Activated CD4-positive, CD25-positive, alpha-beta regulatory T cell (primary cell): ENCODE measurements around the gene NKD1.

Source experiments
- DNase-seq, 4 experiments: peaks; one replicate each; lab custom pipeline; 2025; lab: John Stamatoyannopoulos, UW

The NKD1 gene

GRCh38 chr16:50630394-50631020, 82.3 kb downstream of the NKD1 start:
- no peak for DNase-seq

DNA sequence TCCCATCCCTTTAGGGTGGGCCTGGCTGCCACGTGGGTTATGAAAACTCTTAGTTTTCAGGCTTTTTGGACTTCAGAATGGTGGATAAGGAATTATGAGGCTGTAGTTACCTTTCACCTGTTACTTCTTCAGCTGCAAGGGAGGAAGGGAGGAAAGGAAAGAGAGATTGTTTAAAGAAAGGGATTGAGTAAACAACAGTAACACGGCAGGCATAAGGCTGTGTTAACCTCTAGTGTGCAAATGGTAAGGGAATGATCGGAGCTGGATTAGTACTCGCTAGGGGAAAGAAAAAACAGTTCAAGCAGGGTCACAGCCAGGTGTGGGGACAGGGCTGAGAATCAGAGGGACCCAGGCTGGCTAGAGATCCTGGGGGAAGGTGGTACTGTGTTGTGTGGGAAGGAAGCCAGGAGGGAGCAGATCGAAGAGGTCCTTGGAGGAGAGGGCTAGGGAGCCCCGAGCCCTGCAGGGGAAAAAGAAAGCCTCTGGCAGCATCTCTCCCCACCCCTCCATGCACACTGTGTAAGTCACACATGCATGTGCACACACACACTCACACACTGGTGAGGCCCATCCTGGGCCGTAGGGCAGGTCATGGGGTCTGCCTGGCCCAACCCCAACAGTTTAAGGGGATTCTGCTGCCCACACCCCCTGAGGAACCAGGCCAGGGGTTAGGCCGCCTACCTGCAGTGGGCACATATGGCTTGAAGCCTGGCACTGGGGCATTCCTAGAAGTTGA, 83.2 kb downstream of the NKD1 start:
- DNase-seq: no peak

GRCh38 chr16:50631985-50632576, 83.9 kb downstream of the NKD1 start:
- DNase-seq: no peak

- no peak for DNase-seq
These were observed 85.0 kb downstream of the NKD1 start for GRCh38 chr16:50632927-50633800.

DNA sequence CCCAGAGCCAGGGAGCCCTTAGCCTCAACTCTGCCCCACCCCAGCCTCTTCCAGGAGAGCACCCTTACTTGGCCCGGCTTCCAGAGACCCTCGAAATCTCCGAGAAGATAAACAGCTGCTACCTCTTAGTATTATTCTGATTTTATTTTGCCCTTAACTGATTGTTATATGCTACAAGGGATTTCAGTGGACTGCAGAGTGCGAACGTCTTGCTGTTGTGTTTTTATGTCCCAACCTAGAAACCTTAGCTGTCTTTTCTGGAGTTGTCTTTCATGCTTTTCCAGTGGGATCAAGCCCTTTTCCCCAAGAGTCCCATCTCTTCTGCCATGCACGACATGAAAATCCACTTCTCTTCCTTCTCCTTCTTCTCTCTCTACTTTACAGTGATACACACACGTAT, 85.9 kb downstream of the NKD1 start:
- no peak for DNase-seq

GRCh38 chr16:50634947-50635346, 86.8 kb downstream of the NKD1 start:
- no peak for DNase-seq

DNA sequence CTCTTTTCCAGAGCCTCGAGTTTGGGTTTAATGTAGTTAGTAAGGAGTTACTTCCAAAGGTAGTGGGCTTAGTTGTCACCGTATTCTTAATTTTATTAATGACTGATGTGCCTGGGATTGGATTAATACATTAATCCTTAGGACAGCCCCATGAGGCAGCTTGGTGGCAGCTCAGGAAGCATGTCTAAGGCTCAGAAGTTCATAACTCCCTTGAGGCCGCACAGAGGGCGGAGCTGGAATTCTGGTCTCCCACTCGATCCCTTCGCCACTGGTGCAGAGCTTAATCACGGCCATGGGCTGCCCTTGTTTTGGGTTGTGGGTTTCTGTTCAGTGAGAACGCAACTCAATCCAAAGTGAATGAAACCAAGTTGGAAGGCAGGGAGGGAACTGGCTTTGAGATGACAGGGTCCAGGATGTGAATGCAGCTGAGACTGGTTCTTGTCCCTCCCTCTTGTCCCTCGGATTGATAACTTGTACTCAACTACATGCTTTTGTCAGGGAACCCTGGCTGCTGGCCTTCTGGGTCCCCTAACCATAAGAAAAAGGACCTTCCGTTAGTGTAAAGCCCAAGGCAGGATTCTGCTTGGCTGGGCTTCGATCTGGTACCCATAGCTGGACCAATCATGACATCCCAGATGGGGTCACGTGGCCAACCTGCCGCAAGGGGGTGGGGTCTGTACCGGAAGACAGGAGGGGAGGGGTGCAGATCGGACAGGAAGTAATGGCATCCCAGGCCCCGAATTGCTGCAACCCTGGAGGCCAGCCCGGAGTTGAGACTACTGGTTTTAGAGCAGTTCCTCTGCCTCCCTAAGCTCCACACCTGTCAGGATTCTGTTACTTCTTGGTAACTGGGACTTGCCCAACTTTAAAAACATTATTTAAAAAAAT, 87.6 kb downstream of the NKD1 start:
- DNase-seq: no peak

DNA sequence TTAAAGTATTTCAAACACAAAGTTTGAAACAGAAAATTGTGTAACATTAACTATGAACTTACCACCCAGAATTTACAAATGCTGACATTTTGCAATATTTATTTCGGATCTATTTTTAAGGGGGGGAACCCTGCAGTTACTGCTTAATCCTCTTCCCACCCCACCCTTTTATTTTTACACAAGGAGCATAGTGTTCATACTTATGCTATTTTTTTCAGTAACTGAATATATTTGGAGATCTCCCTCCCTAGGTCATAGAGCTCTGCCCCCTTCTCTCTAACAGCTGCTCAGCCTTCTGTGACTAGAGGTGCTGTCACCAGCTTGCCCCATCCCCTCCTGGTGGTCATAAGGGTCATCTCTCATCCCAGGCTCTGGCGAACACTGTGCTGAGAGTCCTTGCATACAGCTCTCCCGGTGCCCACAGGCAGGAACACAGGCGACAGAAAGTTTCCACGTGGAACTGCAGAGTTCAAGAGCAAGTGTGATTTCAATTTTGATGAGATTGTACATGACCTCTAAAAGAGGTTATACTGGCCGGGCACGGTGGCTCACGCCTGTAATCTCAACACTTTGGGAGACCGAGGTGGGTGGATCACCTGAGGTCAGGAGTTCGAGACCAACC, 88.7 kb downstream of the NKD1 start:
- DNase-seq: no peak

GRCh38 chr16:50637716-50638602, 89.8 kb downstream of the NKD1 start:
- DNase-seq: no peak

DNA sequence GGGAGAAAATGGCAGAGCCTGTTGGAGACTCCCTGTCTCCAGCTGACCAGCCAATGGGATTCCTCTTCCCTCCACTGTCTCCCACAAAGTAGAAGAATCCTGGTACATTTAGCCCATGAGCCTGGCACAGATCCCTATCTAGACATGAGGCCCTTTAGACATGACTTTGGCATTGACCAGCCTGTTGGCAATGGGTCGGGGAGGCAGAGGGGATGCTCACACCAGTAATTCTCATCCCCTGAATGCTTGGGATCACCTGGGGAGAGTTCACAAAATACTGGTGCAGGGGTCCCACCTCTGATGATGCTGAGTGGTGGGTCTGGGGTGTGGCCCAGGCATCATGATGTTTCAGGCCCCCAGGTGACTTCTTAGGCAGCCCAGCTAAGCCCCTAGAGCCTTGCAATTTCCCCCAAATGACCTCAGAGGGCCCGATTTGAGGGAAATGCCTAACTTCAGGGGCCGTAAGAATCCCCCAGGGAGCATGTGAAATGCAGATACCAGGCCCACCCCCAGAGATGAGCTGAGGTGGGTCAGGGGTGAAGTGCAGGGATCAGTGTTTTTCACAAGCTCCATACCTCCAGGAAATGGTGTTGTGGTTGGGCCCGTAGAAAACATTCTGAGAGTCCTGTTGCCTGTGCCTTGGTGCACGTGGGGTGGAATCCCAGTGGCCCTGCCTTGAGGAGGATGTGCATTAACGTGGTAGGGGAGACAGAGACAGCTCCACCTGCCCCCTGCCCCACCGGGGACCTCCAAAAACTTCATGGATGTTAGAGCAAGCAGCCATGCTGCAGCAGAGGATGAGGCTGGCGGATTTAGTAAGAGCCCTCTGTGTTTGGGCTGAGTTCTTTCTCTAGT, 90.8 kb downstream of the NKD1 start:
- no peak for DNase-seq

GRCh38 chr16:50640391-50640790, 92.2 kb downstream of the NKD1 start:
- DNase-seq: no peak

- no peak for DNase-seq
These were observed 93.0 kb downstream of the NKD1 start for GRCh38 chr16:50640919-50641817.

DNA sequence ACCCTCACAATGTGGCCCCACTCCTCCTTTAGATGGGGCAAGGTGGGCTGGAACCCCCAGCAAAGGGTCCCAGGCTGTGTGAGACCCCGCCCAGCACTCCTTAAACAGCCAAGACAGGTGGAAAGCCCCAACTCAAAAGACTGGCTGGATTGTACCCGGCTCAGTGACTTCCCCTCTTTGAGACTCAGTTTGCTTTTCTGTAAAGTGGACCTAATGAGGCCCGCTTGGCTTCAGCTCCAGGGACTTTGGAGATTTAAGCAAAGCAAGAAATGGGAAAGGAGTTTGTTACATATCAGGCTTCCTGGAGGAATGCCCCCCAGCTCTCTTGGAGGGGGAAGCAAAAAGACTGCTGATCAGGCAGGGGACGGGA, 93.6 kb downstream of the NKD1 start:
- no peak for DNase-seq

DNA sequence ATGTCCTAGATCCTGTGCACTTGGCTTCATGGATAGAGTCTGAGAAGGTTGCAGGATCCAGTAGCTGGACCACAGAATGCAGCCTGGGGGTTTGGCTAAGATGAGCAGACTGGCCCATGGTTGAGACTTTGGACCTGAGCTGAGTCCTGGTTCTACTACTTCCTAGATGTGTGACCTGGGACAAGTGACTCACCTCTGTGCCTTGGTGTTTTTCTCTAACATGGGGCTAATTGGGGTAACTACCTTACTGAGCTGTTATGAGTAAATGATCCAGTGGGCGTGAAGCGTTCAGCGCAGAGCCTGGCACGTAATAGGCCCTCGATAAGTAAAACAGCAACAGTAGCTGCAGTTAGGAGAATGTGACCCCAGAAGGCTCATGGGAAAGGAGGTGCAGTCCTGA, 94.2 kb downstream of the NKD1 start:
- DNase-seq: no peak

- DNase-seq: no peak
These were observed 95.0 kb downstream of the NKD1 start for GRCh38 chr16:50643192-50643591.

GRCh38 chr16:50644245-50644644, 96.0 kb downstream of the NKD1 start:
- no peak for DNase-seq

DNA sequence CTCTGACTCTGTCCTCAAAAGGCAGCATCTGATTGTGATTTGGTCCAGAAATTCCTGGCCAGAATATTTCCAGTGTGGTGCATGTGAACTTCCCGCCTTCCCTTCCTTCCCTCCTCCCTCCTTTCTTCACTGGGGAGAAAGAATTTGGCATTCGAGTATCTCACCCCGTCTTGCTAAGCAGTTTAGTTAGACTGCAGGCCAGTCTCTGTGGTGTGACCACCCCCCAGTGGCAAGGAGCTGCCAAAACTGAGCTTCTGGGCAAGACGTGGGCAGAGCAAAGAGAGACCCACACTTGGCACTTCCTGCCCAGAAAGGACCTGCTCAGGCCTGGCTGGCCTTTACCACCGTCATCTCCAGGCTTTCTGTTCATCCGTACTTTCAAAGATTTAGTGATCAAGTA, 96.5 kb downstream of the NKD1 start:
- DNase-seq: no peak
